Measurements from ENCODE around the gene WFIKKN2. TPM values are rescaled to one million over a fixed set of nuclear protein-coding genes. Genes with fewer than 3 reads are reported as not detected.
A peak's percentile ranks its signal among the peaks of the same experiment; 100 is the strongest.
"Not testable (repeated sequence)": the region's sequence is repeated elsewhere in the genome, so short reads cannot be mapped to it uniquely, and the experiment has no call there.

Gene WFIKKN2
- total RNA-seq, 1 donor from 2014 or later: 0.52 TPM

DNA sequence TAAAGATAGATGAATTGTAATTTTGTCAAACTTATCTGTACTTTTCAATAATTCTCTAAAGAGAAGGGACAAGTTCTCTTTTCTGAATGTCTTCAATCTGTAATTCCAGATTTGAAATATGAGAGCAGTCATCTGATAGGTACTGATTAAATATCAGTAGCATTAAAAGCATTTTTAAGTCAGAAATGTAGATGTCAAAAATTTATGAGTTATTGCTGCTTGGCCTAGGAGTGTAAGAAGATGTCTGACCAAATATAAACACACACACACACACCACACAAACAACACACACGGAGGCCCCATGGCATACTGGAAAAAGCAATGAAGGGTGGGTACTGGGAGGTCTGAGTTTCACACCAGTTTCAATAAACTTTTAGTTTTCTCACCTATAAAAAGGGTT, 33.2 kb downstream of the WFIKKN2 start:
- Histone ChIP-seq H3K4me3 (ENCODE audit: low read length in 3 of 3) (peak overlapping the region; percentile 78 to 98 (median 96)), H3K27ac (ENCODE audit: low read depth, low read length) (peak overlapping the region; percentile 100), H3K36me3 (ENCODE audit: control insufficient read depth in 3 of 3, insufficient read depth in 3 of 3, low read length in 3 of 3) (peaks cover under 1 to 5% (median 3%) of the 10 kb centered on the region in 3 donors), H3K4me1 (ENCODE audit: control insufficient read depth in 3 of 3, insufficient read depth in 3 of 3, low read length in 3 of 3) (peaks cover 17 to 23% (median 21%) of the 10 kb centered on the region in 3 donors), H3K9ac (ENCODE audit: low read depth in 1 of 3, low read length in 3 of 3) (peak overlapping the region; percentile 98 to 100 (median 100)), H3K27me3 (ENCODE audit: control insufficient read depth in 3 of 3, insufficient read depth in 3 of 3, low read length in 3 of 3) (no peaks in the 10 kb centered on the region), H3K9me3 (ENCODE audit: control insufficient read depth in 3 of 3, low read length in 3 of 3) (no peaks in the 10 kb centered on the region)

DNA sequence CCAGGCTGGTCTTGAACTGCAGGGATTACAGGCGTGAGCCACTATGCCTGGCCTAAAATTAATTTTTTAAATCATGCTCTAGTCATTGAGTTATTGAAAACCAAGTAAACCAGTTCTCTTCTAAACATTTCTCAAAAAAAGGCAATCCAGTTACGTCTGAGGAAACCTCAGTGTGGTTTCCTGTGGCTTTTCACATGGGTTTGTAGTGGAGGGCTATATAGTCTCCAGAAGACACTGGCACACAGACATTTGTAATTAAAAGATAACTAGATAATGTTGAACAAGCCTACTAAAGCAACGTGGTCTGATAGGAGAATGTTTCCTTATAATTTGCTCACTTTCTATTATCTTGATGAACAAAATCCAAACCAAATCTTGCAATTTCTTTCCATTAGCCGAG, 36.0 kb downstream of the WFIKKN2 start:
- Histone ChIP-seq H3K27me3 (ENCODE audit: control insufficient read depth in 3 of 3, insufficient read depth in 3 of 3, low read length in 3 of 3) (no peaks in the 10 kb centered on the region), H3K4me1 (ENCODE audit: control insufficient read depth in 3 of 3, insufficient read depth in 3 of 3, low read length in 3 of 3) (peaks cover 13 to 23% (median 21%) of the 10 kb centered on the region in 3 donors), H3K36me3 (ENCODE audit: control insufficient read depth in 3 of 3, insufficient read depth in 3 of 3, low read length in 3 of 3) (no peaks in the 10 kb centered on the region), H3K4me3 (ENCODE audit: low read length in 3 of 3) (no peak overlapping the region), H3K27ac (ENCODE audit: low read depth, low read length) (no peak overlapping the region), H3K9ac (ENCODE audit: low read depth in 1 of 3, low read length in 3 of 3) (no peak overlapping the region), H3K9me3 (ENCODE audit: control insufficient read depth in 3 of 3, low read length in 3 of 3) (no peaks in the 10 kb centered on the region)

DNA sequence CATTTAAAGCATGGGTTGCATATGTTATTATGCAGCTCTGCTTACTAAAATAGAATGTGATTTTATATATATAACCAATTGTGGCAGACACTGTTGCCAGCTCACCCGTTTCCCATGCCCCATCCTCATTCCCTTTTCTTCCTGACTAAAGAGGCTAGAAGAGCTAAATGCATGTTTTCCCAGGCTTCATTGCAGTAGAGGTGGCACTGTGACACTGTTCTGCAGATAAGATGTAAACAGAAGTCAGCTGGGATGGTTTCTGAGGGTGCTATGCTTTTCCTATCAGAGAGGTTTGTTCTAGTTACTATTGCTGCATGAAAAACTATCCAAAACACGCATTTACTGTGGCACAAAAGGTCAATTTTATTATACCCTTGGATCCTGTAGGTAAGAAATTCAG, 36.5 kb downstream of the WFIKKN2 start:
- H3K27ac ChIP-seq (ENCODE audit: low read depth, low read length): no peak overlapping the region
- H3K9ac ChIP-seq (ENCODE audit: low read depth in 1 of 3, low read length in 3 of 3): no peak overlapping the region
- peaks cover 13 to 23% (median 21%) of the 10 kb centered on the region in 3 donors for H3K4me1 ChIP-seq (ENCODE audit: control insufficient read depth in 3 of 3, insufficient read depth in 3 of 3, low read length in 3 of 3)
- H3K9me3 ChIP-seq (ENCODE audit: control insufficient read depth in 3 of 3, low read length in 3 of 3): no peaks in the 10 kb centered on the region
- no peaks in the 10 kb centered on the region for H3K36me3 ChIP-seq (ENCODE audit: control insufficient read depth in 3 of 3, insufficient read depth in 3 of 3, low read length in 3 of 3)
- H3K27me3 ChIP-seq (ENCODE audit: control insufficient read depth in 3 of 3, insufficient read depth in 3 of 3, low read length in 3 of 3): no peaks in the 10 kb centered on the region
- no peak overlapping the region for H3K4me3 ChIP-seq (ENCODE audit: low read length in 3 of 3)

DNA sequence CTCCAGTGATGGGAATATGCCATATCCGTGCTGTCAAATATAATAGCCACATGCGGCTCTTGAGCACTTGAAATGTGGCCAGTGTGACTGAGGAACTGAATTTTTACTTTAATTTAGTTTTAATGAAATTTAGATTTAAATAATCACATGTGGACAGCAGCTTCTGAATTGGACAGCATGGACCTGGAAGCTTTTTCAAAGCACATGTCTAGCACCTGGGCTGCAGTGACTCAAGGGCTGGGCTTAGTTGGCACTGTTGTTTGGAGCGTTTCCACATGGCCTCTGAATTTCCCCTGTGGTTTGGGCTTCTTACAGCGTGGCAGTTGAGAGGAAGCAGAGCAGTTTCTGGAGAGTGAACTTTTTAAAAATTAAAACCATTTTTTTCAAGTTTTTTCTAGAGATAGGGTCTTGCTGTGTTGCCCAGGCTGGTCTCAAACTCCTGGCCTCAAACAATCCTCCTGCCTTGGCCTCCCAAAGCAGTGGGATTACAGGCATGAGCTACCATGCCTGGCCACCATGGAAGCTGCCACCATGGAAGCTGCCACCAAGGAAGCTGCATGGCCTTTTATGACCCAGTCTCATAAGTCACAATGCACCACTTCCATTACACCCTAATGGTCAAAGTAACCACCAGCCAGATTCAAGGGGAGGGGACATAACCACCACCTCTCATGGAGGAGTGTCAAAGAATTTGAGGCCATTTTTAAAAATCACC, 37.5 kb downstream of the WFIKKN2 start:
- Histone ChIP-seq H3K27me3 (ENCODE audit: control insufficient read depth in 3 of 3, insufficient read depth in 3 of 3, low read length in 3 of 3) (no peaks in the 10 kb centered on the region), H3K4me1 (ENCODE audit: control insufficient read depth in 3 of 3, insufficient read depth in 3 of 3, low read length in 3 of 3) (peaks cover 13 to 23% (median 16%) of the 10 kb centered on the region in 3 donors), H3K9me3 (ENCODE audit: control insufficient read depth in 3 of 3, low read length in 3 of 3) (no peaks in the 10 kb centered on the region), H3K4me3 (ENCODE audit: low read length in 3 of 3) (no peak overlapping the region), H3K9ac (ENCODE audit: low read depth in 1 of 3, low read length in 3 of 3) (peak overlapping the region in 2 of 3 donors; percentile 19 to 60), H3K36me3 (ENCODE audit: control insufficient read depth in 3 of 3, insufficient read depth in 3 of 3, low read length in 3 of 3) (no peaks in the 10 kb centered on the region), H3K27ac (ENCODE audit: low read depth, low read length) (peak overlapping the region; percentile 31)

DNA sequence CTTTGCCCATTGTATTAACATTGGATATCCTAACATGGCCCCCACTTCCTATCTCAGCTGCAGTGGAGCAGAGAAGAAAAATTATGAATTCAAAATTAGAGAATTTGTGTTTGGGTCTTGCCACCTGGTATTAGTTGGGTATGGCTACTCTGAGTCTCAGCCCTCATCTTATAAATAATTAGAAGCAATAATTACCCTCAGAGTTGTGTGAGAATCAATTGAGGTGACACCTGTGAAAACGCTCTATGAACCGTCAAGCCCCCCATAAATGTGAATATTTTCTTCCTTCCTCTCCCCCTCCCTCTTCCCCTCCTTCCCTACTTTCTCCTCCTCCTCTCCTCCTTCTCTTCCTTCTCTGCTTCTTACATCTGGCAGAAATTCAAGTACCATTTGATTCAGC, 39.7 kb downstream of the WFIKKN2 start:
- Histone ChIP-seq H3K4me3 (ENCODE audit: low read length in 3 of 3) (no peak overlapping the region), H3K36me3 (ENCODE audit: control insufficient read depth in 3 of 3, insufficient read depth in 3 of 3, low read length in 3 of 3) (no peaks in the 10 kb centered on the region), H3K9me3 (ENCODE audit: control insufficient read depth in 3 of 3, low read length in 3 of 3) (no peaks in the 10 kb centered on the region), H3K4me1 (ENCODE audit: control insufficient read depth in 3 of 3, insufficient read depth in 3 of 3, low read length in 3 of 3) (peaks cover 10 to 18% (median 12%) of the 10 kb centered on the region in 3 donors), H3K27ac (ENCODE audit: low read depth, low read length) (no peak overlapping the region), H3K27me3 (ENCODE audit: control insufficient read depth in 3 of 3, insufficient read depth in 3 of 3, low read length in 3 of 3) (no peaks in the 10 kb centered on the region), H3K9ac (ENCODE audit: low read depth in 1 of 3, low read length in 3 of 3) (no peak overlapping the region)

DNA sequence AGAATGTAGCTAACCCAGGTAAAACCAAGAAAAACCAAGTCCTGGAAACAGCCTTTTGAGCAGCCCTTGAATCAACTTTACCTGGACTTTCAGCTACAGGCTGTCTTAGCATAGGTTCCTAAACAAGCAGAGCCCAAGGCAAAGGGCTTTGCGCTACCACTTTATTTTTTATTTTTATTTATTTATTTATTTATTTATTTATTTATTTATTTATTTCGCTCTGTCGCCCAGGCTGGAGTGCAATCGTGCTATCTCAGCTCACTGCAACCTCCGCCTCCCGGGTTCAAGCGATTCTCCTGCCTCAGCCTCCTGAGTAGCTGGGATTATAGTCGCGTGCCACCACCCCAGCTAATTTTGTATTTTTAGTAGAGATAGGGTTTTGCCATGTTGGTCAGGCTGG, 41.7 kb downstream of the WFIKKN2 start:
- not testable (repeated sequence) for H3K9me3 ChIP-seq (ENCODE audit: control insufficient read depth in 3 of 3, low read length in 3 of 3); H3K27me3 ChIP-seq (ENCODE audit: control insufficient read depth in 3 of 3, insufficient read depth in 3 of 3, low read length in 3 of 3); H3K27ac ChIP-seq (ENCODE audit: low read depth, low read length); H3K4me3 ChIP-seq (ENCODE audit: low read length in 3 of 3); H3K36me3 ChIP-seq (ENCODE audit: control insufficient read depth in 3 of 3, insufficient read depth in 3 of 3, low read length in 3 of 3); H3K9ac ChIP-seq (ENCODE audit: low read depth in 1 of 3, low read length in 3 of 3)
- H3K4me1 ChIP-seq (ENCODE audit: control insufficient read depth in 3 of 3, insufficient read depth in 3 of 3, low read length in 3 of 3): peaks cover 7 to 14% (median 9%) of the 10 kb centered on the region in 3 donors

DNA sequence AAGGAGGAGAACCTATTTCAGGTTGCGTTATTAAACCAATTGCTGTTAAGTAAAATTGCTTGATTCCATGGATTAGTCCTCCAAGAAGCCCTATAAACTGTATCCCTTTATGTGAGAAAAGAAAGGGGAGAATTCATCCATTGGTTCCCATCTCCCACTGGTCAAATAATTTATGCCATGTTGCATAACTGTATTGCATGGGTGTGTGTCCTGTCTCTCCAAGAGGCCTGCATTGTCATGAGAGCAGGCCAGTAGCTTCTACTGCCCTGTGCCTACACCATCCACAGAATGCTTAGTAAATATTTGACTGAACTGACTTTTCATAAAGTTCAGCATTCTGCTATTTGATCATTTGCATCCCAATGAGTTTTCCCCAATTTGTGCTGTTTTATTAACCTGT, 42.5 kb downstream of the WFIKKN2 start:
- no peaks in the 10 kb centered on the region for H3K9me3 ChIP-seq (ENCODE audit: control insufficient read depth in 3 of 3, low read length in 3 of 3)
- H3K36me3 ChIP-seq (ENCODE audit: control insufficient read depth in 3 of 3, insufficient read depth in 3 of 3, low read length in 3 of 3): no peaks in the 10 kb centered on the region
- no peak overlapping the region for H3K4me3 ChIP-seq (ENCODE audit: low read length in 3 of 3)
- no peak overlapping the region for H3K9ac ChIP-seq (ENCODE audit: low read depth in 1 of 3, low read length in 3 of 3)
- peaks cover 4 to 6% (median 4%) of the 10 kb centered on the region in 3 donors for H3K4me1 ChIP-seq (ENCODE audit: control insufficient read depth in 3 of 3, insufficient read depth in 3 of 3, low read length in 3 of 3)
- no peak overlapping the region for H3K27ac ChIP-seq (ENCODE audit: low read depth, low read length)
- H3K27me3 ChIP-seq (ENCODE audit: control insufficient read depth in 3 of 3, insufficient read depth in 3 of 3, low read length in 3 of 3): no peaks in the 10 kb centered on the region

DNA sequence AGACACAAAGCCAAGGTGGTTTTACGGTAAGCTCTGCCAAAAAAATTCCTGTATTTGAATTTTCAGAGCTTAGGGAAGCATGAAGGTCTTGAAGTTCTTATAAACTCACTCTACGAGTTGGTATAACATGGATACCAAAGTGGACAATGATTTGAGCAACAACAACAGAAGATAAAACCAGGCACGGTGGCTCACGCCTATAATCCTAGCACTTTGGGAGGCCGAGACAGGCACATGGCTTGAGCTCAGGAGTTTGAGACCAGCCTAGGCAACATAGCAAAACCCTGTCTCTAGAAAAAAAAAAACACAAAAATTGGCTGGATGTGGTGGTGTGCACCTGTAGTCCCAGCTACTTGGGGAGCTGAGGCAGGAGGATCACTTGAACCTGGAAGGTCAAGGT, 43.7 kb downstream of the WFIKKN2 start:
- Histone ChIP-seq H3K36me3 (ENCODE audit: control insufficient read depth in 3 of 3, insufficient read depth in 3 of 3, low read length in 3 of 3) (no peaks in the 10 kb centered on the region), H3K27me3 (ENCODE audit: control insufficient read depth in 3 of 3, insufficient read depth in 3 of 3, low read length in 3 of 3) (no peaks in the 10 kb centered on the region), H3K27ac (ENCODE audit: low read depth, low read length) (no peak overlapping the region), H3K9me3 (ENCODE audit: control insufficient read depth in 3 of 3, low read length in 3 of 3) (no peaks in the 10 kb centered on the region), H3K9ac (ENCODE audit: low read depth in 1 of 3, low read length in 3 of 3) (no peak overlapping the region), H3K4me3 (ENCODE audit: low read length in 3 of 3) (no peak overlapping the region), H3K4me1 (ENCODE audit: control insufficient read depth in 3 of 3, insufficient read depth in 3 of 3, low read length in 3 of 3) (no peaks in the 10 kb centered on the region)

DNA sequence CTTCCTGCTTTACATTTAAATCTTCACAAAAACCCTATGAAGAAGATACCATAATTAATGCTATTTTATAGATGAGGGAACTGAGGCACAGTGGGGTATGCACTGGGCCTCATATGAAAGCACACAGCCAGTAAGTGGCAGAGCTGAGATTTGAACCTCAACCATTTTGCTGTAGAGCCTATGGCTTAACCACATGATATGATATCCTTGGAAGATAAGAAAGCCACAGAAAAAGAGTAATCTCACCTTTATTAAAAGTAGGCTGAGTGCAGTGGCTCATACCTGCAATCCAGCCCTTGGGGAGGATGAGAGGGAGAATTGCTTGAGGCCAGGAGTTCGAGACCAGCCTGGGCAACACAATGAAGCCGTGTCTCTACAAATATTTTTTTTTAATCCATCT, 45.8 kb downstream of the WFIKKN2 start:
- no peaks in the 10 kb centered on the region for H3K27me3 ChIP-seq (ENCODE audit: control insufficient read depth in 3 of 3, insufficient read depth in 3 of 3, low read length in 3 of 3)
- no peaks in the 10 kb centered on the region for H3K9me3 ChIP-seq (ENCODE audit: control insufficient read depth in 3 of 3, low read length in 3 of 3)
- H3K36me3 ChIP-seq (ENCODE audit: control insufficient read depth in 3 of 3, insufficient read depth in 3 of 3, low read length in 3 of 3): no peaks in the 10 kb centered on the region
- no peaks in the 10 kb centered on the region for H3K4me1 ChIP-seq (ENCODE audit: control insufficient read depth in 3 of 3, insufficient read depth in 3 of 3, low read length in 3 of 3)
- no peak overlapping the region for H3K27ac ChIP-seq (ENCODE audit: low read depth, low read length)
- no peak overlapping the region for H3K4me3 ChIP-seq (ENCODE audit: low read length in 3 of 3)
- H3K9ac ChIP-seq (ENCODE audit: low read depth in 1 of 3, low read length in 3 of 3): no peak overlapping the region

DNA sequence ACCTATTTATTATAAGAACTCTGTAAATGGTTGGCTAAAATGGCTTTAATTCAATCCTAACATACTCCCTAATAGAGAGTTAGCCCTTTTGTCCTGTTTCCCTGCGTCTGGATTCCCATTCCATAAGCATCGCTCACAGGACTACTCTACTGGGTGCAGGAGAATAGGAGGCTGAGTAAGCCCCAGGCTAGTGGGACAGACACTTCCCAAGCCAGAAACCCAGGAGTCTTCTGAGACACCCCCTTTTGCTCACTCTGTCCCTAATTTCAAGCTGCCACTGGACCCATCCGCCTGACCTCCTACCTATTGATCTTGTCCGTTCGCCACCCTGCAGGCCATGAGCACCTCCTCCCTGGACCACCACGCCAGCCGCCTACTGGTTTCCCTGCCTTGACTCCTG, 47.5 kb downstream of the WFIKKN2 start:
- no peak overlapping the region for H3K27ac ChIP-seq (ENCODE audit: low read depth, low read length)
- no peak overlapping the region for H3K4me3 ChIP-seq (ENCODE audit: low read length in 3 of 3)
- H3K4me1 ChIP-seq (ENCODE audit: control insufficient read depth in 3 of 3, insufficient read depth in 3 of 3, low read length in 3 of 3): peaks cover 0 to 3% (median 2%) of the 10 kb centered on the region in 3 donors
- H3K27me3 ChIP-seq (ENCODE audit: control insufficient read depth in 3 of 3, insufficient read depth in 3 of 3, low read length in 3 of 3): no peaks in the 10 kb centered on the region
- no peak overlapping the region for H3K9ac ChIP-seq (ENCODE audit: low read depth in 1 of 3, low read length in 3 of 3)
- no peaks in the 10 kb centered on the region for H3K36me3 ChIP-seq (ENCODE audit: control insufficient read depth in 3 of 3, insufficient read depth in 3 of 3, low read length in 3 of 3)
- H3K9me3 ChIP-seq (ENCODE audit: control insufficient read depth in 3 of 3, low read length in 3 of 3): no peaks in the 10 kb centered on the region
